H1 (cell line): ENCODE data around the gene GPHB5. TPM values are rescaled to one million over a fixed set of nuclear protein-coding genes. Genes with fewer than 3 reads are reported as not detected.

ENCODE experiments used
- CTCF ChIA-PET: fragments of 300-600 bp; sonication (Branson Sonifier 250); formaldehyde crosslinking; loops from one replicate; lab custom pipeline; 2021; ENCODE audit not compliant: partially characterized antibody; lab: Charles Lee
- POLR2A ChIA-PET: fragments of 300-600 bp; sonication (Branson Sonifier 250); formaldehyde crosslinking; loops from one replicate; lab custom pipeline; 2021; ENCODE audit warnings: inconsistent platforms; ENCODE audit not compliant: partially characterized antibody; lab: Charles Lee
- DNase-seq, 2 experiments: peaks; one replicate each; pipeline versions ENCODE4 v3.0.0 to v3.0.0-alpha.2; 2010 to 2022; ENCODE audit warnings: low spot score in 2 of 2, low read depth in 1 of 2, mixed read lengths in 1 of 2
- FAIRE-seq: peaks from 2 replicates; lab custom pipeline; 2011; peaks lifted over from hg19 to GRCh38; lab: Jason Lieb, UNC
- H2AFZ ChIP-seq: 2 replicates; pipeline ENCODE4 v1.8.1; 2012; ENCODE audit warnings: low read length, inconsistent platforms
- H2AK5ac ChIP-seq: 2 replicates; pipeline ENCODE4 v1.6.1; 2013; ENCODE audit warnings: low read depth, low read length
- H2BK120ac ChIP-seq: replicated peaks from 2 replicates; pipeline ENCODE3; 2013; ENCODE audit warnings: low read depth, low read length, inconsistent platforms
- H2BK12ac ChIP-seq: 2 replicates; pipeline ENCODE4 v1.6.1; 2013; ENCODE audit warnings: low read depth, low read length
- H2BK15ac ChIP-seq: 2 replicates; pipeline ENCODE4 v1.6.1; 2013; ENCODE audit warnings: low read length
- H2BK20ac ChIP-seq: 2 replicates; pipeline ENCODE4 v1.6.1; 2013; ENCODE audit warnings: low read length
- H2BK5ac ChIP-seq: 2 replicates; pipeline ENCODE4 v1.6.1; 2013; ENCODE audit warnings: low read depth, low read length
- H3K14ac ChIP-seq: 2 replicates; pipeline ENCODE4 v1.6.1; 2013; ENCODE audit warnings: inconsistent platforms; ENCODE audit not compliant: insufficient read length
- H3K18ac ChIP-seq: 2 replicates; pipeline ENCODE4 v1.6.1; 2013; ENCODE audit warnings: low read length; ENCODE audit errors: extremely low read depth
- H3K23ac ChIP-seq: 2 replicates; pipeline ENCODE4 v1.6.1; 2013; ENCODE audit warnings: inconsistent platforms; ENCODE audit not compliant: insufficient read length
- H3K23me2 ChIP-seq: 2 replicates; pipeline ENCODE4 v1.6.1; 2013; ENCODE audit warnings: low read depth, low read length
- H3K27ac ChIP-seq: 2 replicates; pipeline ENCODE4 v1.6.1; 2011; ENCODE audit warnings: low read depth, low read length, inconsistent platforms
- H3K27me3 ChIP-seq, 4 experiments: replicated peaks in 1 of 4; 1 replicate in 1 of 4; 2 replicates in 3 of 4; pipeline versions ENCODE4 v1.6.1 to v1.8.1; 2011 to 2013; ENCODE audit warnings: low read length in 3 of 4, mild to moderate bottlenecking in 3 of 4, inconsistent platforms in 2 of 4, mixed read lengths in 2 of 4, moderate library complexity in 1 of 4; ENCODE audit not compliant: control insufficient read depth in 3 of 4, insufficient read depth in 3 of 4; ENCODE audit errors: extremely low read depth in 1 of 4
- H3K36me3 ChIP-seq, 4 experiments: 2 replicates each; pipeline versions ENCODE4 v1.6.1 to v1.8.1; 2011 to 2013; ENCODE audit warnings: mild to moderate bottlenecking in 4 of 4, low read length in 3 of 4, moderate library complexity in 2 of 4, control low read depth in 1 of 4, inconsistent platforms in 1 of 4; ENCODE audit not compliant: insufficient read depth in 4 of 4, control insufficient read depth in 2 of 4
- H3K4ac ChIP-seq: replicated peaks from 2 replicates; pipeline ENCODE3; 2013; ENCODE audit warnings: low read length, low read depth, mixed read lengths, inconsistent platforms; ENCODE audit not compliant: insufficient read length
- H3K4me1 ChIP-seq, 4 experiments: replicated peaks in 1 of 4; 1 replicate in 1 of 4; 2 replicates in 3 of 4; pipeline versions ENCODE4 v1.6.1 to v1.8.1; 2011 to 2013; ENCODE audit warnings: low read length in 3 of 4, inconsistent platforms in 2 of 4, mixed read lengths in 1 of 4; ENCODE audit not compliant: insufficient read depth in 4 of 4, control insufficient read depth in 3 of 4
- H3K4me2 ChIP-seq, 2 experiments: 2 replicates each; pipeline versions ENCODE4 v1.6.1 to v1.8.1; 2011 to 2013; ENCODE audit warnings: low read depth in 2 of 2, low read length in 2 of 2, control low read depth in 1 of 2, inconsistent platforms in 1 of 2, mild to moderate bottlenecking in 1 of 2; ENCODE audit not compliant: insufficient read depth in 1 of 2
- H3K4me3 ChIP-seq, 4 experiments: fragments of 200-600, 300-600 bp in 1 of 4; sonication (generic), shearing (Covaris generic), sonication (Bioruptor Twin) in 1 of 4; 2 replicates each; pipeline versions ENCODE4 v1.5.1 to v1.8.1; 2011 to 2016; ENCODE audit warnings: low read length in 4 of 4, low read depth in 3 of 4, control low read depth in 2 of 4, inconsistent platforms in 2 of 4, mild to moderate bottlenecking in 2 of 4, mixed read lengths in 1 of 4, moderate library complexity in 1 of 4; ENCODE audit not compliant: insufficient read depth in 2 of 4; ENCODE audit errors: extremely low read depth in 1 of 4
- H3K56ac ChIP-seq: replicated peaks from 2 replicates; pipeline ENCODE3; 2013; ENCODE audit warnings: low read depth, mild to moderate bottlenecking, mixed read lengths, low read length, inconsistent platforms; ENCODE audit not compliant: insufficient read length
- H3K79me1 ChIP-seq: 2 replicates; pipeline ENCODE4 v1.6.1; 2013; ENCODE audit warnings: low read depth, low read length, control low read depth
- H3K79me2 ChIP-seq, 2 experiments: 2 replicates each; pipeline versions ENCODE4 v1.6.1 to v1.8.1; 2012 to 2013; ENCODE audit warnings: low read length in 2 of 2, mild to moderate bottlenecking in 2 of 2, inconsistent platforms in 1 of 2; ENCODE audit not compliant: insufficient read depth in 2 of 2, control insufficient read depth in 1 of 2
- H3K9ac ChIP-seq, 4 experiments: replicated peaks in 1 of 4; 1 replicate in 1 of 4; 2 replicates in 3 of 4; pipeline versions ENCODE4 v1.6.1 to v1.8.1; 2011 to 2013; ENCODE audit warnings: low read depth in 3 of 4, low read length in 3 of 4, control low read depth in 2 of 4, mild to moderate bottlenecking in 2 of 4, moderate library complexity in 2 of 4, inconsistent platforms in 1 of 4; ENCODE audit errors: extremely low read depth in 1 of 4
- H3K9me3 ChIP-seq, 2 experiments: 2 replicates each; pipeline versions ENCODE4 v1.6.1 to v1.8.1; 2012 to 2013; ENCODE audit warnings: mild to moderate bottlenecking in 2 of 2, moderate library complexity in 2 of 2, control low read depth in 1 of 2, inconsistent platforms in 1 of 2, low read depth in 1 of 2, low read length in 1 of 2, mixed read lengths in 1 of 2; ENCODE audit not compliant: insufficient read depth in 2 of 2
- H4K20me1 ChIP-seq, 2 experiments: replicated peaks in 1 of 2; 2 replicates each; pipeline versions ENCODE3 to v1.8.1; 2011 to 2013; ENCODE audit warnings: inconsistent platforms in 2 of 2, low read length in 2 of 2, mild to moderate bottlenecking in 1 of 2; ENCODE audit not compliant: insufficient read depth in 2 of 2, control insufficient read depth in 1 of 2
- H4K5ac ChIP-seq: 2 replicates; pipeline ENCODE4 v1.6.1; 2013; ENCODE audit warnings: low read length, low read depth, mixed read lengths, inconsistent platforms; ENCODE audit not compliant: insufficient read length
- H4K8ac ChIP-seq: 2 replicates; pipeline ENCODE4 v1.8.0; 2013; ENCODE audit warnings: mild to moderate bottlenecking, moderate library complexity, low read length, inconsistent platforms; ENCODE audit not compliant: insufficient read depth; ENCODE audit errors: extremely low read depth
- H4K91ac ChIP-seq: replicated peaks from 2 replicates; pipeline ENCODE3; 2013; ENCODE audit warnings: low read length, mixed read lengths, inconsistent platforms; ENCODE audit not compliant: insufficient read length
- BCL11A ChIP-seq, 2 experiments: IDR thresholded peaks; one replicate each; pipeline ENCODE4 v1.6.1; 2011; ENCODE audit warnings: low read depth in 2 of 2, low read length in 2 of 2, mild to moderate bottlenecking in 2 of 2
- CBX8 ChIP-seq: fragments of 300-800, 300-1000 bp; sonication (generic); IDR thresholded peaks from 2 replicates; pipeline ENCODE4 v1.7.1; 2016; ENCODE audit warnings: low read depth, low read length, borderline replicate concordance
- NANOG ChIP-seq: IDR thresholded peaks from 2 replicates; pipeline ENCODE4 v1.6.1; 2011; ENCODE audit warnings: low read length, low read depth, mild to moderate bottlenecking, inconsistent platforms; ENCODE audit not compliant: insufficient read depth, poor library complexity, severe bottlenecking
- RAD21 ChIP-seq, 2 experiments: IDR thresholded peaks in 1 of 2; conservative IDR thresholded peaks in 1 of 2; 2 replicates each; pipeline ENCODE4 v1.6.1; 2011; ENCODE audit warnings: low read depth in 2 of 2, low read length in 2 of 2, improper control_type of control experiment in 1 of 2, inconsistent platforms in 1 of 2, mild to moderate bottlenecking in 1 of 2, moderate library complexity in 1 of 2
- RFX5 ChIP-seq: IDR thresholded peaks from 2 replicates; pipeline ENCODE4 v1.6.1; 2011; ENCODE audit warnings: low read depth, low read length, improper control_type of control experiment, borderline replicate concordance
- RXRA ChIP-seq: IDR thresholded peaks from 2 replicates; pipeline ENCODE4 v1.6.1; 2011; ENCODE audit warnings: low read depth, mild to moderate bottlenecking, low read length, moderate library complexity; ENCODE audit not compliant: insufficient read depth
- SIX5 ChIP-seq: IDR thresholded peaks from 2 replicates; pipeline ENCODE4 v1.6.1; 2011; ENCODE audit warnings: mild to moderate bottlenecking, low read depth, low read length
- TAF1 ChIP-seq: IDR thresholded peaks from 2 replicates; pipeline ENCODE4 v1.6.1; 2011; ENCODE audit warnings: mild to moderate bottlenecking, low read depth, low read length
- WGBS, 2 experiments: shearing (Covaris generic) in 1 of 2; methylation state at CpG; one replicate each; pipeline versions ENCODE4 v1.1.6 to v1.1.7; 2013 to 2015; ENCODE audit warnings: low lambda C conversion rate in 2 of 2, mixed read lengths in 2 of 2, inconsistent platforms in 1 of 2, low coverage in 1 of 2, missing lambda C conversion rate in 1 of 2; ENCODE audit not compliant: insufficient replicate concordance in 2 of 2, insufficient coverage in 1 of 2, insufficient read length in 1 of 2; ENCODE audit errors: extremely low coverage in 1 of 2, missing lambda C conversion rate in 1 of 2; 5-methylcytosine and 5-hydroxymethylcytosine counted together
- polyA plus RNA-seq, 7 experiments: library from polyadenylated mRNA; depleted of rRNA in 3 of 7; stranded (reverse) in 5 of 7; unstranded in 2 of 7; fragments of >200 nt in 5 of 7; fragments of 200-250 nt in 2 of 7; gene quantifications; 1 replicate in 5 of 7; 2 replicates in 1 of 7; 4 replicates in 1 of 7; pipeline versions ENCODE4 v1.2.1 to v1.2.3, GENCODE V29; 2011 to 2013; ENCODE audit warnings: missing spikeins in 2 of 7, mixed read lengths in 2 of 7
- total RNA-seq: library from RNA; stranded (reverse); fragmentation: NEBNext Ultra II Directional; extraction: Animal tissue kit (Norgen Biotek cat#: 25700); gene quantifications from 2 replicates; pipeline ENCODE4 v1.2.1, GENCODE V29; 2021

Gene GPHB5
- total and polyA plus RNA-seq, 2 of the 8 experiments (the other 6 are each of a cell fraction or from before 2014, with no cell fraction given): not detected

DNA sequence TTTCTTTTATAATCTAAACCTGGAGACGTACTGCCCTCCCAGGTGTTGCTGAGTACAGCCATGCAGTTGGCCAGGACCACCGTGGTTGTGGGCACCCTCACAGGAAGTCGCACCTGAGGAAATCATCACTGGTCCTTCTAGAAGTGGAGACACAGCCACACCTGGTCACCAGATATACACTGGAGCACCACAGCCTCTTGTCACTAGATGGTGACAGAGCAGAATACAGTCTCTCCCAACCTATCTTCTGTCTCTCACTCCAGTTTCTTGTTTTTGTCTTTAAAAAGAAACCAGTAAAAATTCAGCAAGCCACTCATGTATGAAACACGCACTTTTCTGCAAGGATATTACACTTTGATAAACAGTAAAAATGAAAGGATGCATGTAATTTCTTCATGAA is 43.1 kb upstream of the GPHB5 start:
- Histone ChIP-seq H3K9ac (no peak overlapping the region), H3K4me3 (no peak overlapping the region), H2BK15ac (no peak overlapping the region), H4K8ac (no peak overlapping the region), H2BK12ac (no peak overlapping the region), H3K4me1 (0 out of 7 replicates have a peak, but pooled peaks cover 0 to 2% (median 0%) of the 10 kb centered on the region in 4 experiments), H3K79me2 (no peaks in the 10 kb centered on the region), H3K14ac (no peak overlapping the region), H3K79me1 (no peaks in the 10 kb centered on the region), H3K23me2 (no peaks in the 10 kb centered on the region), H3K27ac (no peak overlapping the region), H3K23ac (no peak overlapping the region), H4K20me1 (no peaks in the 10 kb centered on the region), H3K9me3 (no peaks in the 10 kb centered on the region), H3K36me3 (no peaks in the 10 kb centered on the region), H3K27me3 (no peaks in the 10 kb centered on the region), H4K91ac (no peak overlapping the region), H2BK120ac (no peak overlapping the region), H2AFZ (no peak overlapping the region), H4K5ac (no peak overlapping the region), H2BK20ac (no peak overlapping the region), H2AK5ac (no peak overlapping the region), H3K56ac (no peak overlapping the region), H2BK5ac (no peak overlapping the region), H3K4ac (no peak overlapping the region), H3K4me2 (no peak overlapping the region), H3K18ac (no peak overlapping the region)
- POLR2A ChIA-PET: no interaction called here
- FAIRE-seq: no peak
- no peak for DNase-seq
- CTCF ChIA-PET: no interaction called here
- TF ChIP-seq TAF1 (no peak), NANOG (no peak), CBX8 (no peak), BCL11A (IDR thresholded peaks at IDR 0.05; ENCODE audit: low read depth in 2 of 2, low read length in 2 of 2) (no peak), RFX5 (no peak), RXRA (no peak), SIX5 (no peak), RAD21 (IDR thresholded peaks at IDR 0.05 in 1 of 2, conservative IDR thresholded peaks at IDR 0.05 in 1 of 2; ENCODE audit: low read depth in 2 of 2, low read length in 2 of 2) (0 out of 4 replicates have a peak, but pooled peaks of 1 of the 2 experiments have one; percentile 14)
- 88% methylated on average over 4 of the region's 4 CpGs; no CpG with 5 or more reads in 1 of the 2 experiments for WGBS, 2 experiments
